A549 (cell line): ENCODE measurements around the gene ADAMTS4. TPM values are rescaled to one million over a fixed set of nuclear protein-coding genes. Genes with fewer than 3 reads are reported as not detected.

ENCODE experiments used
- ATAC-seq, 2 experiments: fragments of 200-7000 bp in 1 of 2; fragments of >200 bp in 1 of 2; cut with Nextera tagmentation in 1 of 2; cut with Tn5 transposase in 1 of 2; 3 replicates each; pipeline versions ENCODE4 v1.8.0 to v1.9.1; 2018 to 2020; ENCODE audit warnings: mild to moderate bottlenecking in 1 of 2, moderate library complexity in 1 of 2
- CTCF ChIA-PET: fragments of 300-600 bp; sonication (Branson Sonifier 250); formaldehyde crosslinking; extraction: SDS; loops from one replicate; lab custom pipeline; 2021; ENCODE audit warnings: antibody characterized with exemption, inconsistent platforms; lab: Yijun Ruan, JAX
- POLR2A ChIA-PET: fragments of 350-600 bp; formaldehyde crosslinking; extraction: SDS; loops from one replicate; lab custom pipeline; 2021; ENCODE audit warnings: antibody characterized with exemption, inconsistent platforms; lab: Yijun Ruan, JAX
- DNase-seq, 2 experiments: peaks; one replicate each; pipeline versions ENCODE4 v3.0.0 to v3.0.0-alpha.2; 2011 to 2016; ENCODE audit warnings: low read depth in 1 of 2, low spot score in 1 of 2
- FAIRE-seq: peaks from 2 replicates; lab custom pipeline; 2011; peaks lifted over from hg19 to GRCh38; lab: Jason Lieb, UNC
- H3K27ac ChIP-seq, 2 experiments: fragments of >200 bp; sonication (Bioruptor Twin); formaldehyde crosslinking; 3 replicates each; pipeline ENCODE4 v1.5.1; 2016 to 2017
- H3K4me1 ChIP-seq: fragments of >200 bp; sonication (Bioruptor Twin); formaldehyde crosslinking; 3 replicates; pipeline ENCODE4 v1.6.1; 2016
- H3K4me2 ChIP-seq: fragments of >200 bp; sonication (Bioruptor Twin); formaldehyde crosslinking; 3 replicates; pipeline ENCODE4 v1.6.1; 2016
- H3K4me3 ChIP-seq: fragments of >200 bp; sonication (Bioruptor Twin); formaldehyde crosslinking; 3 replicates; pipeline ENCODE4 v1.5.1; 2016
- H3K9me3 ChIP-seq: fragments of >200 bp; sonication (Bioruptor Twin); formaldehyde crosslinking; 3 replicates; pipeline ENCODE4 v1.6.1; 2016
- BCL3 ChIP-seq: fragments of >200 bp; sonication (Bioruptor Twin); formaldehyde crosslinking; IDR thresholded peaks from 3 replicates; pipeline ENCODE4 v1.6.1; 2016
- CBX8 ChIP-seq: fragments of 200-600 bp; sonication (generic); IDR thresholded peaks from 2 replicates; pipeline ENCODE4 v1.6.1; 2016
- CEBPB ChIP-seq, 2 experiments: fragments of >200 bp in 1 of 2; sonication (Bioruptor Twin) in 1 of 2; formaldehyde crosslinking in 1 of 2; IDR thresholded peaks; 2 replicates each; pipeline ENCODE4 v1.6.1; 2012 to 2016
- CHD2 ChIP-seq: fragments of 150-350 bp; IDR thresholded peaks from 2 replicates; pipeline ENCODE4 v1.6.1; 2014; ENCODE audit warnings: low read length; ENCODE audit not compliant: partially characterized antibody
- CHD4 ChIP-seq: fragments of 200-600 bp; sonication (generic); IDR thresholded peaks from 2 replicates; pipeline ENCODE4 v1.6.1; 2016; ENCODE audit warnings: antibody characterized with exemption, mild to moderate bottlenecking, borderline replicate concordance
- HDAC2 ChIP-seq: fragments of 200-600 bp; sonication (generic); IDR thresholded peaks from 2 replicates; pipeline ENCODE4 v1.6.1; 2016
- HOXB13 ChIP-seq: fragments of 250-450 bp; sonication (Bioruptor Pico); IDR thresholded peaks from 2 replicates; pipeline ENCODE4 v1.5.0; 2020; ENCODE audit warnings: low read depth, mild to moderate bottlenecking, moderate library complexity
- HOXB5 ChIP-seq: fragments of 250-450 bp; sonication (Bioruptor Pico); IDR thresholded peaks from 2 replicates; pipeline ENCODE4 v1.5.0; 2020; ENCODE audit warnings: mild to moderate bottlenecking, moderate library complexity
- KDM1A ChIP-seq: fragments of 200-600 bp; sonication (generic); IDR thresholded peaks from 2 replicates; pipeline ENCODE4 v1.6.1; 2016; ENCODE audit warnings: low read depth, mild to moderate bottlenecking
- MAFK ChIP-seq: fragments of 450-650 bp; IDR thresholded peaks from 2 replicates; pipeline ENCODE4 v1.6.1; 2014; ENCODE audit not compliant: partially characterized antibody
- MYC ChIP-seq: IDR thresholded peaks from 2 replicates; pipeline ENCODE4 v1.6.1; 2012; ENCODE audit warnings: mild to moderate bottlenecking, inconsistent platforms, low read length, improper control_type of control experiment, borderline replicate concordance
- PBX3 ChIP-seq: IDR thresholded peaks from 2 replicates; pipeline ENCODE4 v1.6.1; 2012
- PHF8 ChIP-seq: fragments of 200-600 bp; sonication (generic); IDR thresholded peaks from 2 replicates; pipeline ENCODE4 v1.6.1; 2016; ENCODE audit warnings: low read depth, mild to moderate bottlenecking, antibody characterized with exemption, moderate library complexity, borderline replicate concordance
- POLR2A ChIP-seq: IDR thresholded peaks from 2 replicates; pipeline ENCODE4 v1.6.1; 2012; ENCODE audit warnings: mild to moderate bottlenecking, low read length
- RARB ChIP-seq: fragments of 250-450 bp; sonication (Bioruptor Pico); IDR thresholded peaks from 2 replicates; pipeline ENCODE4 v1.8.0; 2021; ENCODE audit warnings: mild to moderate bottlenecking, moderate library complexity
- REST ChIP-seq: fragments of 200-600 bp; sonication (generic); IDR thresholded peaks from 2 replicates; pipeline ENCODE4 v1.6.1; 2016; ENCODE audit warnings: antibody characterized with exemption, mild to moderate bottlenecking, moderate library complexity
- RFX5 ChIP-seq: fragments of 450-650 bp; IDR thresholded peaks from 2 replicates; pipeline ENCODE4 v1.7.1; 2014; ENCODE audit warnings: antibody characterized with exemption, mild to moderate bottlenecking, moderate library complexity
- SMC3 ChIP-seq: fragments of >200 bp; sonication (Bioruptor Twin); formaldehyde crosslinking; IDR thresholded peaks from 3 replicates; pipeline ENCODE4 v1.6.1; 2018; ENCODE audit warnings: inconsistent platforms
- SREBF2 ChIP-seq: fragments of 450-650 bp; IDR thresholded peaks from 2 replicates; pipeline ENCODE4 v1.6.1; 2014; ENCODE audit warnings: mild to moderate bottlenecking, moderate library complexity
- TP53 ChIP-seq: fragments of 250-450 bp; sonication (Bioruptor Pico); IDR thresholded peaks from 2 replicates; pipeline ENCODE4 v1.5.0; 2021; ENCODE audit warnings: mild to moderate bottlenecking, moderate library complexity
- ZFP36 ChIP-seq: fragments of 450-650 bp; IDR thresholded peaks from 2 replicates; pipeline ENCODE4 v1.6.1; 2014; ENCODE audit warnings: borderline replicate concordance; ENCODE audit not compliant: partially characterized antibody
- WGBS: methylation state at CpG from one replicate; pipeline ENCODE4 v1.1.6; 2017; ENCODE audit errors: missing lambda C conversion rate; 5-methylcytosine and 5-hydroxymethylcytosine counted together
- polyA plus RNA-seq, 4 experiments: library from polyadenylated mRNA; depleted of rRNA in 3 of 4; stranded (reverse); fragments of >200 nt; fragmentation: RNase III in 1 of 4; extraction: RNeasy Plus Mini Kit Qiagen cat#74134 plus additional on column Dnase treatment in 1 of 4; gene quantifications; 2 replicates in 3 of 4; 3 replicates in 1 of 4; pipeline ENCODE4 v1.2.3, GENCODE V29; 2011 to 2017

Gene ADAMTS4
- polyA plus RNA-seq, 2 of the 4 experiments (the other 2 are of a cell fraction), result not detected

- CTCF ChIA-PET, result interaction anchor here (1.5 to 20.1 kb wide), 5 partner anchors 11 to 166 kb away, joined by 3 to 319 read pairs (median 66); partner anchors contain the start of genes NDUFS2 and TOMM40L
- H3K9me3 ChIP-seq, result no peaks in the 10 kb centered on the region
- WGBS, result 63% methylated on average over 6 of the region's 6 CpGs
- ATAC-seq (peak in 1 of 2 experiments; percentile 29; a peak in 3 of 6 replicates), DNase-seq (no peak), FAIRE-seq (no peak)
- no peak overlapping the region for H3K4me3 ChIP-seq
- H3K27ac ChIP-seq, result no peak overlapping the region
- no peaks in the 10 kb centered on the region for H3K4me1 ChIP-seq
- H3K4me2 ChIP-seq, result no peak overlapping the region
- TF ChIP-seq CEBPB (IDR thresholded peaks at IDR 0.05), result no peak
- no peak for TF ChIP-seq CHD4
- TF ChIP-seq CBX8, result no peak
- no peak for TF ChIP-seq ZFP36
- TF ChIP-seq KDM1A, result no peak
- no peak for TF ChIP-seq HDAC2
- no peak for TF ChIP-seq BCL3
- TF ChIP-seq RARB, result no peak
- no peak for TF ChIP-seq HOXB13 (CRISPR knock-in tag)
- TF ChIP-seq HOXB5 (CRISPR knock-in tag), result no peak
- TF ChIP-seq POLR2A, result no peak
- no peak for TF ChIP-seq PHF8
- no peak for TF ChIP-seq MAFK
- TF ChIP-seq REST, result no peak
- no peak for TF ChIP-seq SMC3
- no peak for TF ChIP-seq RFX5
- no peak for TF ChIP-seq MYC
- TF ChIP-seq SREBF2, result no peak
- POLR2A ChIA-PET, result interaction anchor here (1.7 kb wide), 1 partner anchor 16 kb away, joined by 5 read pairs; the partner anchor contains the start of gene NDUFS2
These were observed 19.0 kb upstream of the ADAMTS4 start for GRCh38 chr1:161217831-161218230.

- no peak for DNase-seq
- no peak for FAIRE-seq
These were observed 18.3 kb upstream of the ADAMTS4 start for GRCh38 chr1:161216945-161217712.

More at GRCh38 chr1:161216945-161217712, 18.3 kb upstream of the ADAMTS4 start:
- TF ChIP-seq POLR2A (no peak), HOXB5 (CRISPR knock-in tag) (no peak), PBX3 (no peak), TP53 (no peak), CHD2 (no peak), RARB (no peak), MAFK (no peak), RFX5 (no peak), ZFP36 (no peak), KDM1A (no peak), CHD4 (no peak)
- Histone ChIP-seq H3K9me3 (no peaks in the 10 kb centered on the region), H3K4me1 (no peaks in the 10 kb centered on the region), H3K4me3 (no peak overlapping the region), H3K27ac (no peak overlapping the region), H3K4me2 (no peak overlapping the region)
- ChIA-PET CTCF (interaction anchor here (0.6 to 20.1 kb wide), 6 partner anchors 10 to 167 kb away, joined by 3 to 319 read pairs (median 36); partner anchors contain the start of genes NDUFS2 and TOMM40L), POLR2A (interaction anchor here (1.5 to 1.7 kb wide), 2 partner anchors 8 to 15 kb away, joined by 3 to 5 read pairs; partner anchors contain the start of genes NDUFS2 and TOMM40L)
- 84% methylated on average over 7 of the region's 7 CpGs for WGBS
- ATAC-seq, result peak; percentile 29 to 36; a peak in 3 of 6 replicates
